Stimulated activated CD8-positive, alpha-beta memory T cell treated with anti-CD3 and anti-CD28 coated beads, Interleukin-4, amount 100 ng/mL, for 48 hours (primary cell): Measurements from ENCODE around the gene ANKMY2.
A peak's percentile ranks its signal among the peaks of the same experiment; 100 is the strongest.

ENCODE experiments used
- DNase-seq: peaks from one replicate; pipeline ENCODE4 v3.0.0-alpha.2; 2020

Gene ANKMY2

GRCh38 chr7:16657656-16658279 lies 12.2 kb upstream of the ANKMY2 start:
- DNase-seq: no peak

- no peak for DNase-seq
Measured at GRCh38 chr7:16656141-16656540, 10.6 kb upstream of the ANKMY2 start.

GRCh38 chr7:16655394-16655793 lies 9.8 kb upstream of the ANKMY2 start:
- no peak for DNase-seq

GRCh38 chr7:16652888-16653287 lies 7.3 kb upstream of the ANKMY2 start:
- no peak for DNase-seq

GRCh38 chr7:16652240-16652583 lies 6.7 kb upstream of the ANKMY2 start:
- no peak for DNase-seq

- DNase-seq: no peak
Measured at GRCh38 chr7:16651396-16652239, 6.1 kb upstream of the ANKMY2 start.

- no peak for DNase-seq
Measured at GRCh38 chr7:16650266-16650665, 4.7 kb upstream of the ANKMY2 start.

GRCh38 chr7:16649196-16649595 lies 3.6 kb upstream of the ANKMY2 start:
- no peak for DNase-seq

GRCh38 chr7:16648551-16648950 lies 3.0 kb upstream of the ANKMY2 start:
- DNase-seq: no peak

- no peak for DNase-seq
Measured at GRCh38 chr7:16647435-16647960, 1.9 kb upstream of the ANKMY2 start.

GRCh38 chr7:16646472-16647072 lies 1.0 kb upstream of the ANKMY2 start:
- no peak for DNase-seq

GRCh38 chr7:16644636-16645592 lies 640 bp downstream of the ANKMY2 start:
- DNase-seq: peak; percentile 67

GRCh38 chr7:16644157-16644556 lies 1.4 kb downstream of the ANKMY2 start:
- no peak for DNase-seq

GRCh38 chr7:16638282-16639280 lies 7.0 kb downstream of the ANKMY2 start:
- no peak for DNase-seq

- no peak for DNase-seq
Measured at GRCh38 chr7:16637379-16637778, 8.2 kb downstream of the ANKMY2 start.

GRCh38 chr7:16636555-16637101 lies 8.9 kb downstream of the ANKMY2 start:
- no peak for DNase-seq

- no peak for DNase-seq
Measured at GRCh38 chr7:16634271-16634738, 11.2 kb downstream of the ANKMY2 start.

- no peak for DNase-seq
Measured at GRCh38 chr7:16630654-16631053, 14.9 kb downstream of the ANKMY2 start.

- DNase-seq: no peak
Measured at GRCh38 chr7:16627236-16627635, 18.3 kb downstream of the ANKMY2 start.

GRCh38 chr7:16626388-16626787 lies 19.2 kb downstream of the ANKMY2 start:
- DNase-seq: no peak

GRCh38 chr7:16619979-16620408 lies 25.6 kb downstream of the ANKMY2 start:
- DNase-seq: no peak
